ENCODE measurements around the gene CALML4. TPM values are rescaled to one million over a fixed set of nuclear protein-coding genes. Genes with fewer than 3 reads are reported as not detected.
A peak's percentile ranks its signal among the peaks of the same experiment; 100 is the strongest.
"Not testable (repeated sequence)": the region's sequence is repeated elsewhere in the genome, so short reads cannot be mapped to it uniquely, and the experiment has no call there.

Gene CALML4
- 2.2 TPM for total RNA-seq

GRCh38 chr15:68204776-68205557 lies at the start of gene CALML4:
Gene CALML4 (minus strand): TSS chr15:68205332. CDS start chr15:68205247, 85 bp downstream.
- DNase-seq, result no peak

- DNase-seq, result no peak
Measured at GRCh38 chr15:68252925-68253534, 47.9 kb upstream of the CALML4 start.

DNA sequence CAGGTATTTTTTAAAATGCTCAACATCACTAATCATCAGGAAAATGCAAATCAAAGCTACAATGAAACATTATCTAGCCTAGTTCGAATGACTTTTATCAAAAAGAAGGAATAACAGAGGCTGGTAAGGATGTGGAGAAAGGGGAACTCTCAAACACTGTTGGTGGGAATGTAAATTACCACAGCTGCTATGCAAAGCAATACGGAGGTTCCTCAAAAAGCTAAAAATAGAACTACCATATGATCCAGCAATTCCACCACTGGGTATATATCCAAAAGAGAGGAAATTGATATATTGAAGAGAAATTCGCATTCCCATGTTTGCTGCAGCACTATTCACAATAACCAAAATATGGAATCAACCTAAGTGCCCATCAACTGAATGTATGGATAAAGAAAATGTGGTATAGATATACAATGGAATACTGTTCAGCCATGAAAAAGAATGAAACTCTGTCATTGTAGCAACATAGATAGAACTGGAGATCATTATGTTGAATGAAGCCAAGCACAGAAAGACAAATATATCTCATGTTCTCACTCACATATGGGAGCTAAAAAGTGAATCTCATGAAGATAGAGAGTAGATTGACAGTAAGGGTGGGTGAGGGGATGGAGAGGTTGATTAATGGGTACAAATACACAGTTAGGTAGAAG lies 44.1 kb upstream of the CALML4 start:
- DNase-seq, result no peak

GRCh38 chr15:68244235-68244634 lies 39.1 kb upstream of the CALML4 start:
- no peak for DNase-seq

DNA sequence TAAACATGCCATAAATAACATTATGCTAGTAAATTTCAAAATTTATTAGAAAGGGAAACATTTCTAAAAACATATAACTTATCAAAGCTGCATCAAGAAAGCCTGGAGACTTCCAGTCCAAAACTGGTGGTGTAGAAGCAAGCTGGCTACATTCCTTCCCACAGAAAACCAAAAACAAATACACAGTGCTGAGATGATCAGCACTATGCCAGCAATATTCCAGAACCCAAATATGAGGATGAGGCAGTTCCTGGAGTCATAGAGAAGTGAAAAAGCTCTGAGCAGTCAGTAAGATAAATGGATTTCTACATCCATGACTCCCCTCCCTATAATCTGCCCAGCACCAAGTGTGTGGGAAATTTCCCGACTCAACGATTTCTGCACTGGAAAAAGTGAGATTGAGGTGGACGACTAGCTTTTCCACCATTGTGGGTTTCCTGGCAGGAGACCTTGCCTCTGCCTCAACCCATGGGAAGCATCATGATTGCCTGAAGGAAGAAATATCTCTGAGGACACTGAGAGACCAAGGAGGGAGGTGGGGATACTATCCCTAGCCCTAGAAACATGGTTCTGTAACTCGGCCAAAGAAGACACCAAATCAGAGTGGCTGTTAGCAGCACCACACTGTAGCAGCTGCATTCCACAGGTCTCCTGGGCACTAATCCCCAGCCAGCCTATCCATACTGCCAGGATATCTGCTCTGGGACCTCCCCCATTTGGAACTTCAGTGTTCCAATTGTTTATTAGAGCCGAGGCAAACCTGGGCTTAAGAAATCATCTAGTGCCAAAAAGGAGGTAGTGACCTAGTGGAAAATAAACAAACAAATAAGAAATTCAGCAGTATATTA lies 36.2 kb upstream of the CALML4 start:
- DNase-seq, result no peak

- no peak for DNase-seq
Measured at GRCh38 chr15:68239025-68239424, 33.9 kb upstream of the CALML4 start.

DNA sequence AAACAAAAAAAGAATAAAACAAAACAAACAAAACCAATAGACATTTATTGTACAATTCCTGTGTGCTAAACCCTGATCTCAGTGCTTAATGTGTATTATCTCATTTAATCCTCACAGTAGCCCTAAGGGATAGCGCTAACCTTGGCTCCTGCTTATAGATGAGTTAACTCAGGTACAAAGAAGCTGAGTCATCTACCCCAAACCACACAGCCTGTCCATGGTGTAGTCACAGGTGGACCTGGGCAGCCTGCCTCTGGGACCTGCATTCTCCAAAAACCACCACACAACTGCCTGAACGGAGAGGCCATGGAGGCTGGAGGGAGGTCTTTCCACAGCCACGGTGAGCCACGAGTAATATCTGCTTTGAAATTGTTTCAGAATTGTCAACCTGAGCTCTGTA lies 29.9 kb upstream of the CALML4 start:
- no peak for DNase-seq

DNA sequence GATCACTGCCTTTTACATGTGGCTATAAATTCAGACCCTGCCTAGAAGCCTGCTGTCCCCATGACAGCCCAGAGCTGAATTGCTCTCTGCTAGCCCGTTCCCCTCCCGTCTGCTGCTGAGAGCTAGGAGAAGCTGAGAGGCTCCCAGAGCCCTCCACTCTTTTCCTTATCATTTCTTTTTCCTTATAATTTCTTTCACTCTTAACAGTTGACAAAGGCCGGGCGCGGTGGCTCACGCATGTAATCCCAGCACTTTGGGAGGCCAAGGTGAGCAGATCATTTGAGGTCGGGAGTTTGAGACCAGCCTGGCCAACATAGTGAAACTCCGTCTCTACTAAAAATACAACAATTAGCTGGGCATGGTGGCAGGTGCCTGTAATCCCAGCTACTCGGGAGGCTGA lies 29.4 kb upstream of the CALML4 start:
- DNase-seq, result not testable (repeated sequence)

- no peak for DNase-seq
Measured at GRCh38 chr15:68234060-68234459, 28.9 kb upstream of the CALML4 start.

DNA sequence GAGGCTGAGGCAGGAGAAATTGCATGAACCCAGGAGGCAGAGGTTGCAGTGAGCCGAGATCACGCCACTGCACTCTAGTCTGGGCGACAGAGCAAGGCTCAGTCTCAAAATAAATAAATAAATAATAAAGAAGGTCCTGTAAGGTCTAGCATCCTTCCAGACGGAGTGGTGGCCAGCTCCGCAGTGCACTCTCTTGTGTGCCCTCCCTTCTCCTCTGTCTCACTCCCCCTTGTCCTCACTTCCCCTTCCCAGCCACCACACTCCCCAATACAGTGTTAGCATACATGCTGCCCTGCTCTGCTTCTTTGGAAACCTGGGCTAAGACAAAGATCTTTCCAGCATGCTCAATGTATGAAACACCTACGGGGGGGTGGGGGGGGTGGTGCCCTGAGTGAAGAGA lies 27.8 kb upstream of the CALML4 start:
- DNase-seq, result no peak

DNA sequence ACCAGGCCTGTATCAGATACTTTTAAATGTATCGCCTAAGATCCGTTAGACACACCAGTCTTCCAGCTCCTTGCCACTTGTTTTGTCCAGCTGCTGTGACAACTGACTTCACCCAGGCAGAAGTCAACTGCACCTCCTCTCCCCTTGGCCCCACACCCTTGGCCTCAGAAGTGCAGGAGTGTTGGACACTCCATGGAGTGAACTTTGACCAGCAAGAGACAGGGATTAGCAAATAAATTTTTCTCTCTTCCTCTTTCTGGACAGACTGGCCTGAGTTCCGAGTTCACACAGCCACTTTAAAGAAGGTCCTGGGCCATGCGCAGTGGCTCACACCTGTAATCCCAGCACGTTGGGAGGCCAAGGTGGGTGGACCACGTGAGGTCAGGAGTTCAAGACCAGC lies 27.3 kb upstream of the CALML4 start:
- no peak for DNase-seq

- no peak for DNase-seq
Measured at GRCh38 chr15:68231102-68231818, 26.1 kb upstream of the CALML4 start.

- DNase-seq, result no peak
Measured at GRCh38 chr15:68230157-68231100, 25.3 kb upstream of the CALML4 start.

DNA sequence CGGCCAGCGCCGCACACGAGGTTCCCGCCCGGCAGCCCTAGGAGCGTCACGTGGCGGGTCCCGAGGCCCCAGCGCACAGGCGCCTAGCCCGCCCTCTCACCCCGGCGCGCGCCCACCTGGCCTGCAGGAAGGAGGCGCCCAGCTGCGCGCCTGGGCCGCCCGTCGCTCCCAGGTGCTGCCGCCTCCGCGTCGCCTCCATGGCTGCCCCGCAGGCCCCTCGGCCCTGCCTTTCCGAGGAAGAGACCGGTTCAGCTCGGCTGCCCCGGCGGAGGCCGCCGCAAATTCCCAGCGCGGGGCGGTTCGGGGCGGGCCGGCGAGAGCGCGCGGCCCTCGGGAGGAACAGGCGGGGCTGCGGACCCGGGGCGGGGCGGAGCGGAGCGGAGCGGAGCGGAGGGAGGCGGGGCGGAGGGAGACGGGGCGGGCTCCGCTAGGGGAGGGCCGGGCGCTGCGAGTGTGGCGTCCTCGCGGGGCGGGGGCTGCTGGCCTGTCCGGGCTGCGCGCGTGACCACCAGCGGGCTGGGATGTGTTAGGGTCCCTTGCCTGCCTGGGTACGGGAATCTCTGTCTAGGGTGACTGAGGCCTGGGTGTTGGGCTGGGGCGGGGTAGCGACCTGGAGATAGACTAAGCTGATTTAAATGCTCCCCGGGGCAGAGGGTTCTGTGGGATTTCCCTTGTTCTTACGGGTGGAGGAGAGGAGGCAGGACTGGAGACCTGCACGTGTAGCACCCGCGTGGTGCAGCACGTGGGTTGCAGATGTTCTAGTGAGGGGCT lies 24.4 kb upstream of the CALML4 start, which contains the start of gene CLN6:
Gene CLN6 (minus strand): TSS at position 343 of the 771 bp plus-strand sequence. CDS start 144 bp downstream, at position 199.
- DNase-seq, result peak; percentile 84

GRCh38 chr15:68228971-68229385 lies 23.8 kb upstream of the CALML4 start:
- no peak for DNase-seq

DNA sequence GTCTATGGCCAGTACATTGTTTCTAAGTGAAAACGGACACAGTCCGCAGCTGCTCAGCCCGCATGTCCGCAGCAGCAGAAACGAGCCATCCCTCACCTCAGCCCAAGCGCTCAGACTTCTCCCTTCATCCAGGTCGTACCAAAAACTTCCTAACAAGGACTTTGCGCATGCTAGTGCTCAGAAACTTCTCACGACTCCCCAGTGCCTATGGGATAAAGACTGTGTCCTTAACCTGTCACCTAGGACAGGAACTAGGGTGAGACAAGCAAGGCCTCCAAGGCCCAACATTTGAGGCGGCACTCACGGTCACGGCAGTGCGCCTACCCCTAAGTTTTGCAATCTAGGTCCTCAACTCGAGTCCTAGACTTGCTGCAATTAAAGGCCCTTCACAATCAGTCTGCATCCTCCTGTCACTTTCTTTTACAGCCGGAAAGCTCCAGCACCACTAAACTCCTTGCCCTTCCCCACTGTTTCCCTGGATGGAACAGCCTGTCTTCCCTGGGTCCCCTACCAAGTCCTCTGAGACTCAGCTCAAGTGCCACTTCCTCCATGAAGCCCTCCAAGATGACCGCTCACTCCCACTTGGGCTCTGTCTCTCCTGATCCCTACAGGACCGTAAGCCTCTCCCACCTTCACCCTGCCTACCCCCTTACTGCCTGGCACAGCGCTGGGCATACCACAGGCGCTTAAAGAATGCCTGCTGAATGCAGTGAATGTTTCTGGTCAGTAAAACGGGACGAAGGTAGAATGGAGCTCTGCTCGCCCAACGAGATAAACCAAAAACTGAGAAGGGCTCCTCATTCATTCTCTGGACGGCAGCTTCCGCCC lies 23.2 kb upstream of the CALML4 start:
- DNase-seq, result no peak

DNA sequence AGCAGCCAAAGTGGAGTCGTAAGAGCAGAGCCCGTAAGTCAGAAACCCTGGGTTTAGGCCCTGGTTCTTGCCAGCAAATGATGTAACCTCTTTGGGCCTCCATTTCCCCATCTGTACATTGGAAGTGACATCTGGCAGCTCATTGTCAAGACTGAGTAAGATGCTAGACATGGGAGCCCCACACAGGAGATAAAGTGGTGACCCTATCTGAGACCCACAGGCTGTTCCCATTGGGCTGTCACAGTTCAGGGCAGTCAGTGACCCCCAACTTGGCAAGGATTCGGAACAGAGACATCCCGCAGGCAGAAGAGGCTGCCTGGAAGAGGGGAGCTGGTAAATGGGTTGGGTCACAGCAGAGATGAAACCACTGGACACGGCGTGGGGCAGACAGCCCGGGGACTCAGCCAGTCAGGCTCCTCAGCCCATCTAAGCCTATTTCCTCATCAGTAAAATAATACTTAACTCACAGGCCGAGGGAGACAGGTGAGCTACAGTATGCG lies 22.6 kb upstream of the CALML4 start:
- DNase-seq, result no peak

DNA sequence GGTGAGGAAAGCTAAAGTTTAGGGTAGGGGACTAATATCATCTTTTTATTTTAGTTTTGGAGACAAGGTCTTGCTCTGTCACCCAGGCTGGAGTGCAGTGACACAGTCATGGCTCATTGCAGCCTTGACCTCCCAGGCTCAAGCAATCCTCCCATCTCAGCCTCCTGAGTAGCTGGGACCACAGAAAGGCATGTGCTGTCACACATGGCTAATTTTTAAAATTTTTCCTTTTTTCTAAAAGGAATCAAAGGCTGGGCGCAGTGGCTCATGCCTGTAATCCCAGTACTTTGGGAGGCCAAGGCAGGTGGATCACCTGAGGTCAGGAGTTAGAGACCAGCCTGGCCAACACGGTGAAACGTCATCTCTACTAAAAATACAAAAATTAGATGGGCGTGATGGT lies 20.3 kb upstream of the CALML4 start:
- DNase-seq, result not testable (repeated sequence)

All from occipital lobe (tissue), 2 donors.